AG09319 (cell line): Measurements from ENCODE around the gene CC2D1A.

Experiments
- DNase-seq: peaks from one replicate; pipeline ENCODE4 v3.0.0-alpha.2; 2010; ENCODE audit warnings: low read depth; ENCODE audit errors: extremely low read depth
- TF ChIP-seq, protein P1 (sequence below): IDR thresholded peaks from 2 replicates; pipeline ENCODE4 v1.5.1; 2011; ENCODE audit warnings: low read depth, mild to moderate bottlenecking, inconsistent platforms, low read length, moderate library complexity

Gene CC2D1A

DNA sequence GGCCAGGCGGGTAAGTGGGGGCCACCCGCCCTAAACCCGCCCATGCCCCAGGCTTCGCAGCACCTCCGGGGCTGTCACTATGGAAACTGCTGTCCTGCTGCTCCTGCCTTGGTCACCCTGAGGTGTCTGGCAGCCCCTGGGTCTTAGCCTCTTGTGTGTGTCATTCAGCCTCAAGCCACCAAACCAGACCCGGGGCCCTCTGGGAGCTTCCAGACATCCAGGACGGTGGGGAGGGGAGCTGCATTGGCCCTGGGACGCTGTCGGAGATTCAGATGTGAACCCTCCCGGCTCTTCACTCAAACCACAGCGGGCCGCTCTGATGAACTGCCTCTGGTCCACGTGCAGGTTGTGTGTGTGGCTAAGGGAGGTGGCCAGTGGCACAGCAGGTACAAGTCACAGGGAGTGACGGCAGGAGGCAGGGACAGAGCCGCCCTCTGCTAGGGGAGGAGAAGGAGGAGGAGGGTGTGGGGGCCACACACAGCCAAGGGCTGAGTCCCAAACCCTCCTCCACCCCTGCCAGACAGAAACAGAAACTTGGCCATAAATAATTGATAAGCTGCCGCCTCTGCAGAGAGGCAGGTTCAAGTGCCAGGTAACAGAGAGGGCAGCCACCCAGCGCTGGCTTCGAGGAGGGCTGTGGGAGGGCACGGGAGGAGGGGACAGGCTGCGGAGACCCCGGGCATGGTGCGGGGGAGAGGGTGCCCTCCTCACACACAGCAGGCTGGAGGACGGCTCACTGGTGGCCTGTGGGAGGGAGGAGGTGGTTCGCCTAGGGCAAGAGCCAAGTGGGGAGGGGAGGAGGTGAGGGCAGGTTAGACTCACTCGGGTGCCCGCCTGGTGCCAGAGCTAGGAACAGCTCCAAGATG, 21.0 kb upstream of the CC2D1A start:
- DNase-seq: no peak
- TF ChIP-seq, protein P1, sequence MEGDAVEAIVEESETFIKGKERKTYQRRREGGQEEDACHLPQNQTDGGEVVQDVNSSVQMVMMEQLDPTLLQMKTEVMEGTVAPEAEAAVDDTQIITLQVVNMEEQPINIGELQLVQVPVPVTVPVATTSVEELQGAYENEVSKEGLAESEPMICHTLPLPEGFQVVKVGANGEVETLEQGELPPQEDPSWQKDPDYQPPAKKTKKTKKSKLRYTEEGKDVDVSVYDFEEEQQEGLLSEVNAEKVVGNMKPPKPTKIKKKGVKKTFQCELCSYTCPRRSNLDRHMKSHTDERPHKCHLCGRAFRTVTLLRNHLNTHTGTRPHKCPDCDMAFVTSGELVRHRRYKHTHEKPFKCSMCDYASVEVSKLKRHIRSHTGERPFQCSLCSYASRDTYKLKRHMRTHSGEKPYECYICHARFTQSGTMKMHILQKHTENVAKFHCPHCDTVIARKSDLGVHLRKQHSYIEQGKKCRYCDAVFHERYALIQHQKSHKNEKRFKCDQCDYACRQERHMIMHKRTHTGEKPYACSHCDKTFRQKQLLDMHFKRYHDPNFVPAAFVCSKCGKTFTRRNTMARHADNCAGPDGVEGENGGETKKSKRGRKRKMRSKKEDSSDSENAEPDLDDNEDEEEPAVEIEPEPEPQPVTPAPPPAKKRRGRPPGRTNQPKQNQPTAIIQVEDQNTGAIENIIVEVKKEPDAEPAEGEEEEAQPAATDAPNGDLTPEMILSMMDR: no peak

DNA sequence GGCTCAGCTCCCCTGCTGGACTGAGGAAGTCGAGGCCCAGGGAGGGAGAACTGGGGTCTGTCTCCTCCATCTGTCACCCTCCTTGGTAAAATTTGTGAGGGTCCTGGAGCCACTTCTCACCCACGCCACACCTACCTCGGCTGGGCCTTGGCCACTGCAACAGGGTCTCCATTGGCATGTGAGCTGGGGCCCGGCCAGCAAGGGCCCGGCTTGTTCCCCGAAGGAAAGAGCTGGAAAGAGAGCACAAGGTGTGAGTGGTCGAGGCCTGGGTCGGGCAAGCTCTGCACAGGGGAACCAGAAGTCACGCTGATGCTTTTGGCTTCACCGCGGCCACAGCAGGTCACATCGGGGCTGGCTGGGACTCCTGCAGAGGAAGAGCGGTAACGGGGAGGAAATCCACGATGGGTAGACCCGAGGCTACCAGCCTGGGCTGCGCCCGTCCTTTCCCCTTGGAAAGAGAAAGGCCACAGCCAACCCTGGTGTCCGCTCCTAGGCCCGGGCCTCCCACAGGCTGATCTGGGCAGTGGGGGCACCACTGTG, 20.1 kb upstream of the CC2D1A start:
- TF ChIP-seq, protein P1: no peak
- no peak for DNase-seq

DNA sequence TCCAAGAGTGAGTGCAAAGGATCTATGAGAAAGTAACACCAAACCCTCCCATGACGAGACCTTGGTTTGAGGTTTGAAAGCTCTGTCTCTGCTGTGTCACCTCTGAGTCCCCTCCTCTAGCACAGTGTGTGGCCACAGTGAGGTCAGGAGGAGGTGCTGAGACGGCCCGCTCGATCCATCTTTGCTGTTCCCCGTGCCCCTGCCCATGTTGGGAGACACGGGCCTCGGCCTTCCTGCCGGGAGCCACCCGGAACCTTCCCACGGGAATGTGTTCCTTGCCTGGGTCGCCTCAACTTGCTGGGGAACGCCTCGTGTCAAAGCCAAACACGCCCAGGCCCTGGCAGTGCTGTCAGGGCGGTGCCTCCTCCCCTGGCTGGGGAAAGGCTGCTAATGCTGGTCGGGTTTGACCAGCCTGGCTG, 19.0 kb upstream of the CC2D1A start:
- DNase-seq: no peak
- TF ChIP-seq, protein P1: no peak

DNA sequence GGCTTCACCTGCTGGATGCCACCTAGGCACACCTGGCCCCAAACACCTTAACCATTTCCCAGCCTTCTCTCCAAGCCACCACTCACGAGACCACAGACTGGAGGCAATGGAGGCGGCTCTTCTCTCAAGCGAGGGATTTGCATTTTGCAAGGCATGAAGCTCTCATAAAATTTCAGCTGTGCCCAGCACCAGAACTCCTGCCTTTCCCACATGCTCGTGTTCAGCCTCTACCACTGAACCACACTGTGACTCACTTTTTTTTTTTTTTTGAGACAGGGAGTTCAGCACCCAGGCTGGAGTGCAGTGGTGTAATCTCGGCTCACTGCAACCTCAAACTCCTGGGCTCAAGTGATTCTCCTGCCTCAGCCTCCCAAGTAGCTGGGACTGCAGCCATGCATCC, 18.5 kb upstream of the CC2D1A start:
- DNase-seq: no peak
- TF ChIP-seq, protein P1: no peak

DNA sequence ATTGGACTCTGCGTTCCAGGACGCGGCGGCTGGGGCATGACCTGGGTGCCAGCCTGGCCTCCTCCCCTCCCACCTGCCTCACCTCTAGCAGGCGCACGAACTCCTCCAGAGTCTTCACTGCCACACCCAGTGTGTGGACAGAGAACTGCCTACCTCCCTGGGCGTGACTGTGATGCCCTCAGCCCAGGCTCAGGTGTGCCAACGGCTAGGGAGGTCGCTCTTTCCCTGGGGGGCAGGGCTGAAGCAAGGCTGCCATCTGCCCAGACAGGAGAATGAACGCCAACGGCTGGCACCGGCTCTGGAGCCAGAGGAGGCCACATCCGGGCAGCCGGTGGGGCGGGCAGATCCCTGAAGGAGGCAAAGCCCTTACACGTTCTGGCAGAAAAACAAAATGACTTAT, 17.7 kb upstream of the CC2D1A start:
- TF ChIP-seq, protein P1: no peak
- no peak for DNase-seq

DNA sequence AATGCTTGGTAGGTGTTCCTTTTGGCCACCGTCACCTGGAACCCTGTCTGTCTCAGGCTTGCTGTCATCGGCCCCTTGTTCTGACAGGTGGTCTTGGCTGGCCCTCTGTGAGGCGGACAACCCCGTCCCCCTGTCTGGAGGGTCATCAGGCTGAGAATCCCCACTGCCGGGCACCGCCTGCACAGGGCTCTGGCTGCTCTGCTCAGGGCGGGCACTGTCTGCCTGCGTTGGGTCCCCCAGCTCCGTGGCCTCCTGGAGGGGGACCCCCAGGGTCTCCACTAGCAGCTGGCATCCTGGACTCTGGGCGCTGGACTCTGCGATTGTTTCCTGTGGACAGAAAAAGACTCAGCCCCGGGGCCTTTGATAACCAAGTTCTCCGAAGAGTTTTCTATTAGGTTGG, 15.9 kb upstream of the CC2D1A start:
- TF ChIP-seq, protein P1: no peak

DNA sequence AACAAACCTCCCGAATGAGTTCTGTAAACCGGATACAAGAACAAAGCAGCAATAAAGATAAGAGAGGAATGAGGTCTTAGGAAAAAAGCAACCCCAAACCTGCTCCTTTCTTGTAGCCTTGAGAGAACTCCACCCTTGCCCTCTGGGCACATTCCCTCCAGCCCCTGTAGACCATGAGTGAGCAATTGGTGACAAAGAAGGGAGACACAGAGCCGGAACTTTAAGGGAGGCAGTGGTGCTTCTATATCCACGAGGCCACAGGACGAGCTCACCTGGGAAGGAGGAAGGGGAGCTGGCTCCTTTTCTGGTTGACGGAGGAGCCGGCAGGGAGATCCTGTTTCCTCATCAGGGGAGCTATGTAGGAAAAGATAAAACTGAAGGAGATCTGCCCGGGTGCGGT, 13.1 kb upstream of the CC2D1A start:
- TF ChIP-seq, protein P1: no peak
- DNase-seq: no peak

More for the DNA sequence above, 15.9 kb upstream of the CC2D1A start:
- DNase-seq: no peak
